Smooth muscle cell (in vitro differentiated cells): ENCODE measurements around the gene MAPKBP1. TPM values are rescaled to one million over a fixed set of nuclear protein-coding genes. Genes with fewer than 3 reads are reported as not detected.

Experiments
- DNase-seq: peaks from one replicate; lab custom pipeline; 2025; ENCODE audit not compliant: unreplicated experiment; lab: John Stamatoyannopoulos, UW
- H2AFZ ChIP-seq: fragments of 200-600 bp; sonication (generic); 2 replicates; pipeline ENCODE4 v1.6.0; 2016; ENCODE audit warnings: antibody characterized with exemption, low read depth, mild to moderate bottlenecking
- H3F3A ChIP-seq: fragments of 200-600 bp; sonication (generic); 2 replicates; pipeline ENCODE4 v1.6.0; 2017; ENCODE audit warnings: antibody characterized with exemption, low read depth
- H3K27ac ChIP-seq: fragments of 200-600 bp; sonication (generic); 2 replicates; pipeline ENCODE4 v1.5.1; 2016; ENCODE audit warnings: low read depth, mild to moderate bottlenecking
- H3K27me3 ChIP-seq: fragments of 200-600 bp; sonication (generic); 2 replicates; pipeline ENCODE4 v1.6.1; 2016; ENCODE audit warnings: low read depth, mild to moderate bottlenecking
- H3K36me3 ChIP-seq: fragments of 200-600 bp; sonication (generic); 2 replicates; pipeline ENCODE4 v1.5.1; 2016; ENCODE audit warnings: low read depth
- H3K4me1 ChIP-seq: fragments of 200-600 bp; sonication (generic); 2 replicates; pipeline ENCODE4 v1.5.1; 2016; ENCODE audit warnings: low read depth
- H3K4me2 ChIP-seq: fragments of 200-600 bp; sonication (generic); 2 replicates; pipeline ENCODE4 v1.6.0; 2016; ENCODE audit warnings: mild to moderate bottlenecking
- H3K4me3 ChIP-seq: fragments of 200-600 bp; sonication (generic); 2 replicates; pipeline ENCODE4 v1.5.1; 2016; ENCODE audit warnings: mild to moderate bottlenecking
- H3K79me2 ChIP-seq: fragments of 200-600 bp; sonication (generic); 2 replicates; pipeline ENCODE4 v1.6.0; 2016; ENCODE audit warnings: low read depth, mild to moderate bottlenecking
- H3K9ac ChIP-seq: fragments of 200-600 bp; sonication (generic); 2 replicates; pipeline ENCODE4 v1.6.0; 2016; ENCODE audit warnings: low read depth
- H3K9me3 ChIP-seq: fragments of 200-600 bp; sonication (generic); replicated peaks from 2 replicates; pipeline ENCODE4 v1.5.1; 2016; ENCODE audit warnings: low read depth
- H4K20me1 ChIP-seq: fragments of 200-600 bp; sonication (generic); 2 replicates; pipeline ENCODE4 v1.6.0; 2016; ENCODE audit warnings: low read depth
- WGBS: methylation state at CpG from one replicate; pipeline ENCODE4 v1.1.7; 2016; ENCODE audit warnings: low lambda C conversion rate; 5-methylcytosine and 5-hydroxymethylcytosine counted together
- polyA plus RNA-seq: library from polyadenylated mRNA; unstranded; fragments of >200 nt; fragmentation: Nextera tagmentation; extraction: Ambion mirVana; gene quantifications from 2 replicates; pipeline ENCODE4 v1.2.1, GENCODE V29; 2016
- total RNA-seq: library from RNA; depleted of rRNA; stranded (reverse); fragments of >200 nt; gene quantifications from 2 replicates; pipeline ENCODE4 v1.2.3, GENCODE V29; 2014
- TF ChIP-seq, protein P1 (sequence below): fragments of 200-600 bp; sonication (generic); IDR thresholded peaks from 2 replicates; pipeline ENCODE4 v1.5.1; 2017; ENCODE audit warnings: borderline replicate concordance, mild to moderate bottlenecking, antibody characterized with exemption; ENCODE audit not compliant: insufficient read depth, poor library complexity, severe bottlenecking

Gene MAPKBP1
- total and polyA plus RNA-seq, 2 experiments from 2014 or later = 6.6 to 10.7 TPM

DNA sequence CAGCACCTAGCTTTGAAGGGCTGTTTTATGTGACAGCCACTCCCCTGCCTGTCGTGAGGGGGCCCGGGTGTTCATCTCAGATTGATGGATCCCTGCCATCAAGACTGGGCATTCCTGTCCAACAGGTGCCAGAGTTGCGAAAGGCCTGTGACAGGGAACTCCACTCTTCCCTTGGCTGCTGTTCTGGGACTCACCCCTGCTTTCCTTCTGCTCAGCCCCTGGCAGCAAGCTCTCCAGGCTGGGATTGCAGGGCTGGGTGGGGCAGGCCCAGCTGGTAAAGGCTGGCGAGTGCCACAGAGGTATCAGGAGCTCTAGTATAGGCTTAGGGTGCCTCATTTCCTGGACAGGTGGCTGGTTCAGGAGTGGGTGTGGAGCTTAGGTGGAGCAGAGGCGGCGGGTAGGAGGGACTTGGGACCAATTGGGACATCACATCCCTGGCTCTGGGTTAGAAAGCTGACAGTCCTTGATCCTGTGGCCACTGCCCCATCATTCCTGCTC lies 64.2 kb downstream of the MAPKBP1 start, which contains the start of gene PLA2G4B:
Gene PLA2G4B, plus strand, starts transcription at position 448 of the 498 bp plus-strand sequence. CDS start 67 bp downstream, outside the sequence.
- H3K9me3 ChIP-seq = no peaks in the 10 kb centered on the region
- DNase-seq = no peak
- no peaks in the 10 kb centered on the region for H3K27me3 ChIP-seq
- H3K27ac ChIP-seq = no peak within 1 kb of the TSS
- no peak within 1 kb of the TSS for H3K9ac ChIP-seq
- H3K4me1 ChIP-seq = no peaks in the 10 kb centered on the region
- no peak within 1 kb of the TSS for H2AFZ ChIP-seq
- no peaks in the 10 kb centered on the region for H3F3A ChIP-seq
- TF ChIP-seq, protein P1, sequence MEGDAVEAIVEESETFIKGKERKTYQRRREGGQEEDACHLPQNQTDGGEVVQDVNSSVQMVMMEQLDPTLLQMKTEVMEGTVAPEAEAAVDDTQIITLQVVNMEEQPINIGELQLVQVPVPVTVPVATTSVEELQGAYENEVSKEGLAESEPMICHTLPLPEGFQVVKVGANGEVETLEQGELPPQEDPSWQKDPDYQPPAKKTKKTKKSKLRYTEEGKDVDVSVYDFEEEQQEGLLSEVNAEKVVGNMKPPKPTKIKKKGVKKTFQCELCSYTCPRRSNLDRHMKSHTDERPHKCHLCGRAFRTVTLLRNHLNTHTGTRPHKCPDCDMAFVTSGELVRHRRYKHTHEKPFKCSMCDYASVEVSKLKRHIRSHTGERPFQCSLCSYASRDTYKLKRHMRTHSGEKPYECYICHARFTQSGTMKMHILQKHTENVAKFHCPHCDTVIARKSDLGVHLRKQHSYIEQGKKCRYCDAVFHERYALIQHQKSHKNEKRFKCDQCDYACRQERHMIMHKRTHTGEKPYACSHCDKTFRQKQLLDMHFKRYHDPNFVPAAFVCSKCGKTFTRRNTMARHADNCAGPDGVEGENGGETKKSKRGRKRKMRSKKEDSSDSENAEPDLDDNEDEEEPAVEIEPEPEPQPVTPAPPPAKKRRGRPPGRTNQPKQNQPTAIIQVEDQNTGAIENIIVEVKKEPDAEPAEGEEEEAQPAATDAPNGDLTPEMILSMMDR = no peak
- H3K4me2 ChIP-seq = no peak within 1 kb of the TSS
- 83% methylated on average over 6 of the region's 6 CpGs for whole genome bisulfite sequencing
- H3K79me2 ChIP-seq = no peaks in the 10 kb centered on the region
- H3K4me3 ChIP-seq = no peak within 1 kb of the TSS
- no peaks in the 10 kb centered on the region for H3K36me3 ChIP-seq
- H4K20me1 ChIP-seq = no peaks in the 10 kb centered on the region

DNA sequence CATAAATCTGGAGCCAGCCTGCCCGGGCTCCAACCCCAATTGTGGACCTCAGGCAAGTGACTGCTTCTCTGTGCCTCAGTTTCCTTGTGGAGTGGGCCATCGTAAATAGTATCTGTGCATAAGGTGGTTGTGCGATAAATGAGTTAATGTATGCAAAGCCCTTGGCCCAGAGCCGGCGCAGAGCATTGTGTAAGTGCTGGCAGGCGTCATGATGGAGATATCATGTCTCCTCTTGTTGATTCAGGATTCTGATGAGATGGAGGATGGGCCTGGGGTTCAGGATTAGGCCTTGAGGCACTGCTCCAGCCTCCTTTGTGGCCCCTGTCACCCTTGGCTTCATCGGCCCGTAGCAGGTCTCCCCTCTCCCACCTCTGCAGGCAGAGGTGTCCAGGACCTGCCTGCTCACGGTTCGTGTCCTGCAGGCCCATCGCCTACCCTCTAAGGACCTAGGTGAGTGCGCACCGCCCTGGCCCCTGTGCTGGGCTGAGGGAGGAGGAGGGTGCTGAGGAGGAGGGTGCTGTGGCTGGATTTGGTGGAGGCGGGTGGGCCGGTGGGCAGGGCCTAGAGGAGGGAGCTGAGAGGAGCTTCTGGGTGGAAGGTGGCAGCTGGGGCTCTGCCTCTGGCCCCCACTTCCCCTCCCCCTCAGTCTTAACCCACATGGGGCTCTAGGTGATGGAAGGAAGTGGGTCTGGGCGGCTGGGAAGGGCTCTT lies 65.7 kb downstream of the MAPKBP1 start:
- H3K4me1 ChIP-seq = no peaks in the 10 kb centered on the region
- TF ChIP-seq, protein P1 = no peak
- 96% methylated on average over 16 of the region's 16 CpGs for WGBS
- H2AFZ ChIP-seq = no peak overlapping the region
- no peaks in the 10 kb centered on the region for H3K36me3 ChIP-seq
- H3K4me2 ChIP-seq = no peak overlapping the region
- H3K27ac ChIP-seq = no peak overlapping the region
- no peaks in the 10 kb centered on the region for H3F3A ChIP-seq
- H3K27me3 ChIP-seq = no peaks in the 10 kb centered on the region
- no peak overlapping the region for H3K4me3 ChIP-seq
- H4K20me1 ChIP-seq = no peaks in the 10 kb centered on the region
- no peaks in the 10 kb centered on the region for H3K9me3 ChIP-seq
- H3K9ac ChIP-seq = no peak overlapping the region
- H3K79me2 ChIP-seq = no peaks in the 10 kb centered on the region
- no peak for DNase-seq

DNA sequence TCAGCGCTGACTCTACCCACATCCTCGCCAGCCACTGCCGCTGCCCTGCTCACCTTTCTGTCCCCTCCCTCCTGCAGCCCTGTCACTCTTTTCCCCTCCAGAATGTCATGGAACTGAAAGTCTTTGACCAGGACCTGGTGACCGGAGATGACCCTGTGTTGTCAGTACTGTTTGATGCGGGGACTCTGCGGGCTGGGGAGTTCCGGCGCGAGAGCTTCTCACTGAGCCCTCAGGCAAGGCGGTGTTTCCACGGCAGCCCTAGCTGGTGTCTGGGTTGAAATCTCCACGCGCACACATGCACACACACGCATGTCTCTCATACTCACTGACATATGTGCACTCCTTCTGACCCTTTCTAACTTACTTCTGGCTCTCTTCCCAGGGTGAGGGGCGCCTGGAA lies 66.4 kb downstream of the MAPKBP1 start:
- no peaks in the 10 kb centered on the region for H4K20me1 ChIP-seq
- no peaks in the 10 kb centered on the region for H3K9me3 ChIP-seq
- no peak overlapping the region for H3K4me2 ChIP-seq
- TF ChIP-seq, protein P1 = no peak
- H3K36me3 ChIP-seq = no peaks in the 10 kb centered on the region
- H3K27me3 ChIP-seq = no peaks in the 10 kb centered on the region
- 96% methylated on average over 15 of the region's 15 CpGs for WGBS
- H3K9ac ChIP-seq = no peak overlapping the region
- H3K4me1 ChIP-seq = no peaks in the 10 kb centered on the region
- H2AFZ ChIP-seq = no peak overlapping the region
- H3K4me3 ChIP-seq = no peak overlapping the region
- no peak overlapping the region for H3K27ac ChIP-seq
- H3F3A ChIP-seq = no peaks in the 10 kb centered on the region
- DNase-seq = no peak
- H3K79me2 ChIP-seq = no peaks in the 10 kb centered on the region

DNA sequence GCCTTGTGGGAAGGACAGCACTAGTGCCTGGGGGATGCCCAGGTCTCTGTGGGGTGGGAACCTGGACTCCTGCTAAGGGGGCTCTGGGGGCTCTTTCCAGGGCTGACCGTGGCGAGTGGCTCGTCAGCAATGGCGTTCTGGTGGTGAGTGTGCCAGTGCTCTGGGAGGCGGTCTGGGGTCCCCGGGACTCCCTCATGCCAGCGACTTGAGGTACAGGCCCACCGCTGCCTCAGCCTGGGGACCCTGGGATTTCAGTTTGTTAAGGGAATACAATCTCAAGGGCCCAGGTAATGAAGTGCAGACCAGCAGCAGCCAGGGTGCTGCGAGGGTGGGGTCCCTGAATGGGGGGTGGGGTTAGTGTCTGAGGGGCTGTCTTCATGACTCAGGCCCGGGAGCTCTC lies 66.8 kb downstream of the MAPKBP1 start:
- H3K36me3 ChIP-seq = no peaks in the 10 kb centered on the region
- no peaks in the 10 kb centered on the region for H3K79me2 ChIP-seq
- H3K9me3 ChIP-seq = no peaks in the 10 kb centered on the region
- no peak overlapping the region for H3K4me2 ChIP-seq
- TF ChIP-seq, protein P1 = no peak
- no peak overlapping the region for H3K9ac ChIP-seq
- no peak overlapping the region for H3K27ac ChIP-seq
- H3K4me3 ChIP-seq = no peak overlapping the region
- H3K4me1 ChIP-seq = no peaks in the 10 kb centered on the region
- no peak for DNase-seq
- no peaks in the 10 kb centered on the region for H3K27me3 ChIP-seq
- H2AFZ ChIP-seq = no peak overlapping the region
- no peaks in the 10 kb centered on the region for H3F3A ChIP-seq
- no peaks in the 10 kb centered on the region for H4K20me1 ChIP-seq
- WGBS = 98% methylated on average over 9 of the region's 10 CpGs
